OCI-LY7 (cell line): ENCODE data around the gene EOLA1.

Experiments
- CTCF ChIP-seq: fragments of 200-600 bp; sonication (generic); conservative IDR thresholded peaks from 2 replicates; pipeline ENCODE4 v1.5.1; 2014; ENCODE audit warnings: mild to moderate bottlenecking, antibody characterized with exemption, low read length, moderate library complexity, mixed read lengths
- EZH2phosphoT487 ChIP-seq: fragments of 200-600 bp; sonication (generic); IDR thresholded peaks from 2 replicates; pipeline ENCODE4 v1.6.1; 2018; ENCODE audit warnings: low read depth, borderline replicate concordance, mild to moderate bottlenecking, mixed run types, antibody characterized with exemption, low read length, moderate library complexity, mixed read lengths

DNA sequence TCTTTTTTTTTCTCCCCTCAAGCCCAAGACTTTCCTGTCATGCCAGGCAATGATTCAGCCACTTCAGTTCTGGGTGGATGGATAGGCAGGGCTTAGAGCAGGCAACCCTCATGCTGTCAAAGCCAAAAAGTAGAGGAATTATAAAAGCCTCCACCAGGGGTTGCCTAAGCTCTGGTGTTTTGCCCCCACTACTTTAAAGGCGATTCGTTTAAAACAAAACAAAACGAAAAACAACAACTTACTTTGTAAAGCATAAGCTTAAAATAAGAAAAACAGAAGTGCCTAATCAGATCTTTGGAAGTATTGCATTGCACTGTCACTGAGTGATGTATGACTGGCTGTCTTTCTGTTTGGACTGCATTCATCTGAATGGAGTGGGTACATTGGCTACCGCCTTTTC is 30.4 kb upstream of the EOLA1 start:
- no peak for TF ChIP-seq EZH2phosphoT487
- TF ChIP-seq CTCF, result peak; percentile 38; the same call in 1 of the 2 replicates
